ENCODE results near the gene ENTPD1.

GRCh38 chr10:95821720-95822119 is 65.8 kb downstream of the ENTPD1 start:
- no peak for TF ChIP-seq CTCF (IDR thresholded peaks at IDR 0.05; ENCODE audit: low read depth, low read length)
- TF ChIP-seq EZH2phosphoT487 (IDR thresholded peaks at IDR 0.05; ENCODE audit: low read depth): no peak
